Skin epidermis (tissue), 12 donors: Measurements from ENCODE around the gene DNAJA1.

Source experiments
- H3K27ac ChIP-seq, 21 experiments: fragments of 200-600 bp; sonication (generic) in 11 of 21; one replicate each; pipeline ENCODE4 v1.5.0; 2020; ENCODE audit warnings: mild to moderate bottlenecking in 3 of 21, inconsistent platforms in 2 of 21, moderate library complexity in 2 of 21
- H3K4me3 ChIP-seq, 7 experiments: fragments of 200-600 bp; sonication (generic) in 2 of 7; one replicate each; pipeline ENCODE4 v1.5.0; 2020; ENCODE audit warnings: inconsistent platforms in 2 of 7, mild to moderate bottlenecking in 2 of 7, moderate library complexity in 1 of 7

The DNAJA1 gene

DNA sequence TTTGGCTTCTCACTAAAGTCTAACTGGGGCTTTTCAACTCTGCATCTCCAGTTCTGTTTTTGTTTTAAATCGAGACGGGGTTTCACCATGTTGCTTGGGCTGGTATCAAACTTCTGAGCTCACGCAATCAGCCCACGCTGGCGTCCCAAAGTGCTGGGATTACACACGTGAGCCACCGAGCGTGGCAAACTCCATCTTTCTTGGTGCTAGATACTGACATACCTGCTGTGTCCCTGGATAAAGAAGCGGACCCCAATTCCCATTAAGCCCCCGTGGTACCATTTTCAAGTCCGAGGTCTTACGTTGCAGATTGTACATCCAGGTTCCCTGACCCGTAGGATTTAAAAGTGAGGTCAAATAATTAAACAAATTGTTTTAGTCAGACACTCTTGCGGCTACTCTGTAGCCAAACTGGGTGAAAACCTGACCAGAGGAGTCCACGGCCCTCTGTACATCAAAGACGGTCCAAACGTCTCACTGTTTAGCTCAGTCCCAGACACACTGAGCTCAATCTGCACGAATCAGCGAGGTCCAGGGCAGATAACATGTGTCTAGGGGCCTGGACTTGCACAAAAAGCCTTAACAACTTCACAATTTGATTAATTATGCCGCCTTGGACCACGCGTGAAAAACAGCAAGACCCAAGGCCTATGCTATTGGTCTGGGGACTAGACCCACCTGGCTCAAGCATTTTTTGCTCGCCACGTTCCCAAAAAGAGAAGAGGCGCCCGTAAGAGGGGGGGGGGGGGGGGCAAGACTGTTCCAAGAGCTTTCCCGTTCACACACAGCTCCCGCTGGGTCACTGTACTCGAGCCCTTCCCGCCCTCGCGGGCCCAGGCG lies 727 bp upstream of the DNAJA1 start:
- Histone ChIP-seq H3K27ac (peak overlapping the region; percentile 83 to 100 (median 99)), H3K4me3 (peak overlapping the region; percentile 84 to 100 (median 94))

DNA sequence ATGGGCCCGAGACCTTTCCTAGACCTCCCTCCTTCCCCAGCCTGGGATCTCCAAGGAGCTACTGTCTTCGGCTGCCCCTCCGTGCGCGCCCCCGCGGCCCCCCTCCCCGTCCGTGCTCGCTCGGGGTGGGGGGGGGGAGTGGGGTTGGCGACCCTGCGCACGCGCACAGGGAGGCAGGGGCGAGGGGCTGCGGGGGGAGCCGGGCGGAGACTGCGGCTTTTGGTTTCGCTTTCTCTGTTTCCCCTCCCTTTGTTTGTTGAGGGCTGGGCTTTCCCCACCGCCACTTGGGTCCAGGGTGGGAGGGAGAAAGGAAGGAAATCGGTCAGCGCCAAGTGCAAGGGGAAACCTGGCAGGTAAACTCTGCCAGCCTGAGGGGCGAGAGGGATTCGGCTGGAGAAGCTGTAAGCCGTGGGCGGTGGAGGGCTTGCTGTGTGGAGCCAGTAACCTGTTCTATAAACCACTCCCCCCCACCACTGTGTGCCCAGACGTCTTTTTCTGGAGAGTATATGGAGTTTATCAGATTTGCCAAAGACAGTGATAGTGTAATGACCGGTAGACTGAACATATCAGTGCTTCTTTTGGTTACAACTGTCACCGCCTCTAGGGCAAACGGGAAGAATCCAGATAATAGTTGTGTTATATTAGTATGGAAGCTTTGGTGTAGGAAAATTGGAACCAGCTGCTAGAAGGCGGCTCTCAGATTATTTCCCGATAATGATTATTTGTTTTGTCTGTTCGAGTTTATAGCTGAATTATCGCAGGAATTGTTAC lies 684 bp downstream of the DNAJA1 start:
- peak overlapping the region; percentile 84 to 100 (median 94) for H3K4me3 ChIP-seq
- H3K27ac ChIP-seq: peak overlapping the region; percentile 94 to 100 (median 99)

- H3K4me3 ChIP-seq: no peak overlapping the region
- peak overlapping the region in 1 of 21 experiments; percentile 13 for H3K27ac ChIP-seq
Observed at GRCh38 chr9:33029231-33029786, 4.2 kb downstream of the DNAJA1 start.

- Histone ChIP-seq H3K4me3 (no peak overlapping the region), H3K27ac (no peak overlapping the region)
Observed at GRCh38 chr9:33030285-33030684, 5.2 kb downstream of the DNAJA1 start.

GRCh38 chr9:33032292-33032691 lies 7.2 kb downstream of the DNAJA1 start:
- Histone ChIP-seq H3K27ac (no peak overlapping the region), H3K4me3 (no peak overlapping the region)

- Histone ChIP-seq H3K4me3 (no peak overlapping the region), H3K27ac (peak overlapping the region in 1 of 21 experiments; percentile 8)
Observed at GRCh38 chr9:33032865-33033264, 7.8 kb downstream of the DNAJA1 start.

- no peak overlapping the region for H3K27ac ChIP-seq
- no peak overlapping the region for H3K4me3 ChIP-seq
Observed at GRCh38 chr9:33040792-33041431, 15.8 kb downstream of the DNAJA1 start.

DNA sequence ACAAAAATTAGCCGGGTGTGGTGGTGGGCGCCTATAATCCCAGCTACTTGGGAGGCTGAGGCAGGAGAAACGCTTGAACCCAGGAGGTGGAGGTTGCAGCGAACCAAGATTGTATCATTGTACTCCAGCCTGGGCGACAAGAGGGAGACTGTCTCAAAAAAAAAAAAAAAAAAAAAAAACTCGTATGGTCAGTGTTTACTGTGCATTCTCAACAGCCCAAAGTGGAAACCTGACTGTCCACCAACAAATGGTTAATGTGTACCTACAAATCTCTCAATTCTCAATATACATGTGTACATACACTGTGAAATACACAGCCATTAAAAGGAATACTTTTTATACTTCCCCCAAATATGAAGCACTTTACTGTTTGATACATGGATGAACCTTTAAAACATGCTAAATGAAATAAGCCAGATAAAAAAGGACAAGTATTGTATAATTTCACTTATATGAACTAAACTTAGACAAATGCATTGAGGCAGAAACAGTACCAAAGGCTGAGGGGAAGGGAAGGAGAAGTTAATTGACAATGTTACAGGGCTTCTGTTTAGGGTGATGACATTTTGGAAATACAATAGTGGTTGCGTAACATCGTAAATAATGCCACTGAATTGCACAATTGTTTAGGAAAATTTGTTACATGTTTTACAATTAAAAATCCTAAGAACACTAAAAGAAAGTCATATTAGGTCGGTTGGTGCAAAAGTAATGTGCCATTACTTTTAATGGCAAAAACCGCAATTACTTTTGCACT lies 16.5 kb downstream of the DNAJA1 start:
- H3K4me3 ChIP-seq: no peak overlapping the region
- H3K27ac ChIP-seq: peak overlapping the region in 2 of 21 experiments; percentile 42 to 44

- Histone ChIP-seq H3K4me3 (no peak overlapping the region), H3K27ac (peak overlapping the region in 4 of 21 experiments; percentile 30 to 88 (median 43))
Observed at GRCh38 chr9:33042473-33042872, 17.4 kb downstream of the DNAJA1 start.

GRCh38 chr9:33043671-33044070 lies 18.6 kb downstream of the DNAJA1 start:
- Histone ChIP-seq H3K4me3 (peak overlapping the region; percentile 36 to 66 (median 53)), H3K27ac (peak overlapping the region in 17 of 21 experiments; percentile 77 to 93 (median 89))

- Histone ChIP-seq H3K4me3 (peak overlapping the region; percentile 36 to 66 (median 53)), H3K27ac (peak overlapping the region in 20 of 21 experiments; percentile 67 to 93 (median 88))
Observed at GRCh38 chr9:33044162-33044673, 19.1 kb downstream of the DNAJA1 start.

DNA sequence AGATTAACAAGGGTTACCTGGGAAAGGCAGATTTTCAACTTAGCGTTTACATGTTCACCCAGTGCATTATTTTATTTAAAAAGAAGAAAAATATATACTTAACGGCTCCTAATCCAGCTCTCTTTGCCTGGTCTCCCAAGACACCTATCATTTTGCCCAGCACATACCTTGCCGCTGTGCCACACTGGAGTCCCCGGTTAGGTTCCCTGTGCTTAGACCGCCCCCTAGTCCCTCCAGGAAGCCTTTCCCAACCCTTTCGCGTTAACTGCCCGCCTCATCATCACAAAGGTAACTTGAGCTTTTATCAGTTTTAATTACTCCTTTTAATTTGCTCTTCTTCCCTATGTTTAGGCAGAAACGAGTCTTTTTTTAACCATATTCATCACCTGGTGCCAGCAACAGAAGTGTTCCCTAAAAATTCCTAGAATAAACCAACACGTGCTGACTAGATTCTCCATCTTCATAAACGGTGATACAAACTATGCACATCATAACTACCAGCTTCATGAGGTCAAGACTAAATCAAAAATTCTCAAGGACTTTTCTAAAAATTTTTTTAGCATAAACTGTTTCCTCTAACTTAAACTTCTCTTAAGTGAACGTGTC lies 19.7 kb downstream of the DNAJA1 start:
- Histone ChIP-seq H3K27ac (peak overlapping the region in 20 of 21 experiments; percentile 67 to 93 (median 88)), H3K4me3 (peak overlapping the region; percentile 36 to 66 (median 53))

DNA sequence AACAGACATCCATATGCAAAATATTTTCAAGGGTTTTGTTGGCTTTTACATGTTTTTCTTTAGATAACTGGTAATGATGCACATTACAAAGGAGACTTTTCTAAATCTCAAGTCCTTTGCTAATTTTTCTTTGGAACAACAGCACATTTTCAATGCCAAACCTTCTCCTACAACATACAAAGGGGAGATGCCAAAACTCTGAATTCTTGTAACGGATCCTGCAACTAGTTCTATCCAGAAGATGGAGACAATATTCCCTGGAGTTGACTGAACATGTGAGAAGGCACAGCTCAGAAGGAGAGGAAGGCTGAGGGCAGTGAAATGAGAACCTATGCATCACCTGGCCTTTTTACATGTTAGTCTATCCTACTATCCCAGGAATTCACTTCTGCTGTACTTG lies 21.0 kb downstream of the DNAJA1 start:
- no peak overlapping the region for H3K4me3 ChIP-seq
- no peak overlapping the region for H3K27ac ChIP-seq

- no peak overlapping the region for H3K27ac ChIP-seq
- no peak overlapping the region for H3K4me3 ChIP-seq
Observed at GRCh38 chr9:33048054-33048465, 23.0 kb downstream of the DNAJA1 start.

GRCh38 chr9:33049680-33050361 lies 24.7 kb downstream of the DNAJA1 start:
- Histone ChIP-seq H3K4me3 (no peak overlapping the region), H3K27ac (no peak overlapping the region)

DNA sequence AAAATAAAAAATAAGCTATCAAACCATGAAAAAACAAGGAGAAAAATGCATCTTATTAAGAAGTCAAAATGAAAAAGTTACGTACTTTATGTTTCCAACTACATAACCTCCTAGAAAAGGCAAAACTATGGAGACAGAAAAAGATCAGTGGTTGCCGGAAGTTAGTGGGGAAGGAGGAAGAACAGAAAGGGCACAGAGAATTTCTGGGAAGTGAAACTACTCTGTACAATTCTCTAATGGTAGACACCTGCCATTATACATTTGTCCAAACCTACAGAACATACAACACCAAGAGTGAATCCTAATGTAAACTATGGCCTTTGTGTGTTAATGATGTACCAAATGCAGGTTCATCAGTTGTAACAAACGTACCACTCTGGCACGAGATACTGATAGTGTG lies 26.1 kb downstream of the DNAJA1 start:
- H3K27ac ChIP-seq: no peak overlapping the region

GRCh38 chr9:33065157-33066076 lies 40.3 kb downstream of the DNAJA1 start:
- Histone ChIP-seq H3K4me3 (no peak overlapping the region), H3K27ac (peak overlapping the region in 4 of 21 experiments; percentile 13 to 74 (median 25))

More for the DNA sequence above, 26.1 kb downstream of the DNAJA1 start:
- no peak overlapping the region for H3K4me3 ChIP-seq
